H9 (cell line): ENCODE data around the gene ATP2B2. TPM values are rescaled to one million over a fixed set of nuclear protein-coding genes. Genes with fewer than 3 reads are reported as not detected.

ENCODE experiments used
- DNase-seq: peaks from one replicate; pipeline ENCODE4 v3.0.0-alpha.2; 2017
- H2AFZ ChIP-seq: one replicate; pipeline ENCODE4 v1.6.1; 2013; ENCODE audit warnings: mild to moderate bottlenecking, low read length, control low read depth, moderate library complexity
- H2AK5ac ChIP-seq: 2 replicates; pipeline ENCODE4 v1.6.1; 2013; ENCODE audit warnings: low read length, control low read depth, mixed read lengths; ENCODE audit not compliant: insufficient read length
- H2BK120ac ChIP-seq: one replicate; pipeline ENCODE4 v1.6.1; 2013; ENCODE audit warnings: low read depth, mild to moderate bottlenecking, low read length, control low read depth, inconsistent platforms; ENCODE audit not compliant: poor library complexity, severe bottlenecking
- H2BK12ac ChIP-seq: 2 replicates; pipeline ENCODE4 v1.6.1; 2013; ENCODE audit warnings: low read length, control low read depth, mixed read lengths, low read depth; ENCODE audit not compliant: insufficient read length
- H2BK15ac ChIP-seq: 2 replicates; pipeline ENCODE4 v1.6.1; 2013; ENCODE audit warnings: low read depth, low read length, control low read depth
- H2BK20ac ChIP-seq: one replicate; pipeline ENCODE4 v1.6.1; 2013; ENCODE audit warnings: low read depth, mild to moderate bottlenecking, low read length, control low read depth, inconsistent platforms; ENCODE audit not compliant: poor library complexity, severe bottlenecking
- H2BK5ac ChIP-seq: 2 replicates; pipeline ENCODE4 v1.6.1; 2013; ENCODE audit warnings: low read length, control low read depth, mixed read lengths; ENCODE audit not compliant: insufficient read length
- H3K14ac ChIP-seq: 2 replicates; pipeline ENCODE4 v1.6.1; 2013; ENCODE audit warnings: low read length, control low read depth; ENCODE audit not compliant: insufficient read depth
- H3K18ac ChIP-seq: 2 replicates; pipeline ENCODE4 v1.6.1; 2013; ENCODE audit warnings: low read depth, mild to moderate bottlenecking, mixed read lengths, low read length, control low read depth; ENCODE audit not compliant: insufficient read length
- H3K23ac ChIP-seq: 2 replicates; pipeline ENCODE4 v1.6.1; 2013; ENCODE audit warnings: low read length, control low read depth, mixed read lengths, low read depth; ENCODE audit not compliant: insufficient read length
- H3K23me2 ChIP-seq: 2 replicates; pipeline ENCODE4 v1.6.1; 2013; ENCODE audit warnings: low read depth, mild to moderate bottlenecking, mixed read lengths, low read length, control low read depth; ENCODE audit not compliant: insufficient read length, poor library complexity, severe bottlenecking
- H3K27ac ChIP-seq: 2 replicates; pipeline ENCODE4 v1.5.1; 2013; ENCODE audit warnings: low read length, control low read depth, mixed read lengths, low read depth; ENCODE audit not compliant: insufficient read length
- H3K27me3 ChIP-seq: 2 replicates; pipeline ENCODE4 v1.6.1; 2013; ENCODE audit warnings: low read length, control low read depth, inconsistent platforms; ENCODE audit not compliant: insufficient read depth
- H3K4ac ChIP-seq: 2 replicates; pipeline ENCODE4 v1.6.1; 2013; ENCODE audit warnings: low read depth, mild to moderate bottlenecking, control low read depth, inconsistent platforms, low read length, moderate library complexity
- H3K4me1 ChIP-seq: 2 replicates; pipeline ENCODE4 v1.6.1; 2013; ENCODE audit warnings: low read length, control low read depth, inconsistent platforms; ENCODE audit not compliant: insufficient read depth
- H3K4me2 ChIP-seq: 2 replicates; pipeline ENCODE4 v1.6.1; 2013; ENCODE audit warnings: low read length, control low read depth, mixed read lengths; ENCODE audit not compliant: insufficient read length, insufficient read depth
- H3K56ac ChIP-seq: 2 replicates; pipeline ENCODE4 v1.6.1; 2013; ENCODE audit warnings: low read depth, mild to moderate bottlenecking, mixed read lengths, low read length, control low read depth; ENCODE audit not compliant: insufficient read length
- H3K79me1 ChIP-seq: 2 replicates; pipeline ENCODE4 v1.6.1; 2013; ENCODE audit warnings: low read depth, mild to moderate bottlenecking, moderate library complexity, low read length, control low read depth, inconsistent platforms; ENCODE audit not compliant: insufficient read depth, poor library complexity, severe bottlenecking
- H3K79me2 ChIP-seq: 2 replicates; pipeline ENCODE4 v1.6.1; 2013; ENCODE audit warnings: low read length, control low read depth, inconsistent platforms; ENCODE audit not compliant: insufficient read depth
- H3K9ac ChIP-seq: 2 replicates; pipeline ENCODE4 v1.6.1; 2013; ENCODE audit warnings: low read length, control low read depth, mixed read lengths; ENCODE audit not compliant: insufficient read length; ENCODE audit errors: extremely low read depth
- H3K9me3 ChIP-seq: one replicate; pipeline ENCODE4 v1.6.1; 2013; ENCODE audit warnings: low read depth, low read length, inconsistent platforms; ENCODE audit not compliant: control insufficient read depth
- H3T11ph ChIP-seq: one replicate; pipeline ENCODE4 v1.6.1; 2013; ENCODE audit warnings: mild to moderate bottlenecking, low read length, control low read depth, inconsistent platforms
- H4K20me1 ChIP-seq: one replicate; pipeline ENCODE4 v1.6.1; 2013; ENCODE audit not compliant: control insufficient read depth, insufficient read length, insufficient read depth
- H4K5ac ChIP-seq: 2 replicates; pipeline ENCODE4 v1.6.1; 2013; ENCODE audit warnings: low read depth, mild to moderate bottlenecking, mixed read lengths, low read length, control low read depth; ENCODE audit not compliant: insufficient read length
- H4K8ac ChIP-seq: replicated peaks from 2 replicates; pipeline ENCODE4 v1.6.1; 2013; ENCODE audit warnings: low read length, control low read depth, mixed read lengths, low read depth; ENCODE audit not compliant: insufficient read length
- H4K91ac ChIP-seq: 2 replicates; pipeline ENCODE4 v1.6.1; 2013; ENCODE audit warnings: low read depth, mild to moderate bottlenecking, moderate library complexity, mixed read lengths, low read length, control low read depth; ENCODE audit not compliant: insufficient read length
- H3K27ac Mint-ChIP-seq, 3 experiments: 2 replicates in 2 of 3; 3 replicates in 1 of 3; pipeline ENCODE4 v1.8.0; 2020 to 2021; ENCODE audit warnings: mixed read lengths in 3 of 3, mild to moderate bottlenecking in 1 of 3, moderate library complexity in 1 of 3
- H3K27me3 Mint-ChIP-seq: 2 replicates; pipeline ENCODE4 v1.8.0; 2021; ENCODE audit warnings: low read depth, mild to moderate bottlenecking, moderate library complexity, mixed read lengths
- H3K36me3 Mint-ChIP-seq, 3 experiments: 2 replicates in 2 of 3; 3 replicates in 1 of 3; pipeline ENCODE4 v1.8.0; 2020 to 2021; ENCODE audit warnings: low read depth in 3 of 3, mixed read lengths in 3 of 3; ENCODE audit not compliant: insufficient read depth in 1 of 3
- H3K4me1 Mint-ChIP-seq, 2 experiments: 2 replicates each; pipeline ENCODE4 v1.8.0; 2020; ENCODE audit warnings: mixed read lengths in 2 of 2
- H3K4me3 Mint-ChIP-seq, 2 experiments: 2 replicates in 1 of 2; 3 replicates in 1 of 2; pipeline ENCODE4 v1.8.0; 2020 to 2021; ENCODE audit warnings: mild to moderate bottlenecking in 2 of 2, mixed read lengths in 2 of 2, moderate library complexity in 1 of 2
- H3K9me3 Mint-ChIP-seq, 2 experiments: 2 replicates in 1 of 2; 3 replicates in 1 of 2; pipeline ENCODE4 v1.8.0; 2020; ENCODE audit warnings: mild to moderate bottlenecking in 2 of 2, mixed read lengths in 2 of 2, moderate library complexity in 1 of 2
- CTCF ChIP-seq: fragments of 200-600 bp; sonication (generic); conservative IDR thresholded peaks from 3 replicates; pipeline ENCODE4 v1.8.0; 2021; ENCODE audit warnings: antibody characterized with exemption, mild to moderate bottlenecking
- WGBS: extraction: QIAGEN DNeasy Blood & Tissue Kit; methylation state at CpG from one replicate; pipeline ENCODE4 v1.1.7; 2013; ENCODE audit warnings: missing lambda C conversion rate, low lambda C conversion rate, mixed read lengths; ENCODE audit not compliant: insufficient read length; ENCODE audit errors: extremely low coverage; 5-methylcytosine and 5-hydroxymethylcytosine counted together
- total RNA-seq: library from RNA; stranded (reverse); gene quantifications from 2 replicates; pipeline ENCODE4 v1.2.1, GENCODE V29; 2021

Gene ATP2B2
- total RNA-seq, 1 experiment from 2014 or later, result 0.33 TPM

GRCh38 chr3:10462641-10463532 lies 42.5 kb downstream of the ATP2B2 start:
- Mint-ChIP-seq H3K27me3 (peaks cover 12% of the 10 kb centered on the region), H3K36me3 (no peaks in the 10 kb centered on the region; a peak in 1 of 7 replicates), H3K27ac (no peak overlapping the region), H3K4me1 (peaks cover 0 to 14% of the 10 kb centered on the region in 2 experiments; a peak in 2 of 4 replicates), H3K4me3 (no peak overlapping the region), H3K9me3 (no peaks in the 10 kb centered on the region; a peak in 1 of 5 replicates)
- Histone ChIP-seq H3K79me2 (no peaks in the 10 kb centered on the region), H3T11ph (no peak overlapping the region), H3K23ac (no peak overlapping the region), H3K4me2 (no peak overlapping the region), H3K4ac (no peak overlapping the region), H4K8ac (no peak overlapping the region), H3K9ac (no peak overlapping the region), H4K20me1 (no peaks in the 10 kb centered on the region), H2BK12ac (no peak overlapping the region), H3K9me3 (no peaks in the 10 kb centered on the region), H3K18ac (no peak overlapping the region), H2BK120ac (no peak overlapping the region), H2BK5ac (no peak overlapping the region), H3K27me3 (no peaks in the 10 kb centered on the region), H3K56ac (no peak overlapping the region), H3K27ac (no peak overlapping the region), H3K79me1 (no peaks in the 10 kb centered on the region), H4K91ac (no peak overlapping the region), H3K4me1 (no peaks in the 10 kb centered on the region), H2AK5ac (no peak overlapping the region), H3K23me2 (no peaks in the 10 kb centered on the region), H2AFZ (no peak overlapping the region), H4K5ac (no peak overlapping the region), H3K14ac (no peak overlapping the region), H2BK20ac (no peak overlapping the region), H2BK15ac (no peak overlapping the region)
- TF ChIP-seq CTCF, result no peak
- DNase-seq, result no peak
- no CpG with 5 or more reads among the region's 10 CpGs for WGBS
